ENCODE measurements around the gene KRTAP9-8. TPM values are rescaled to one million over a fixed set of nuclear protein-coding genes. Genes with fewer than 3 reads are reported as not detected.
A peak's percentile ranks its signal among the peaks of the same experiment; 100 is the strongest.
"Not testable (repeated sequence)": the region's sequence is repeated elsewhere in the genome, so short reads cannot be mapped to it uniquely, and the experiment has no call there.

The KRTAP9-8 gene, protein sequence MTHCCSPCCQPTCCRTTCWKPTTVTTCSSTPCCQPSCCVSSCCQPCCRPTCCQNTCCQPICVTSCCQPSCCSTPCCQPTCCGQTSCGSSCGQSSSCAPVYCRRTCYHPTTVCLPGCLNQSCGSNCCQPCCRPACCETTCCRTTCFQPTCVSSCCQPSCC
- total RNA-seq (not detected), polyA plus RNA-seq (not detected), total RNA-seq (not detected)

- H3K27me3 Mint-ChIP-seq: peaks cover 0 to 24% (median 16%) of the 10 kb centered on the region in 5 donors
- H3K27ac Mint-ChIP-seq; H3K4me1 Mint-ChIP-seq; CTCF ChIA-PET; H3K4me1 ChIP-seq (ENCODE audit: control insufficient read depth in 2 of 2, insufficient read depth in 2 of 2, low read length in 2 of 2); POLR2A ChIA-PET; intact Hi-C loops (cut with micrococcal nuclease); H3K27me3 ChIP-seq (ENCODE audit: control insufficient read depth in 2 of 2, insufficient read depth in 2 of 2, low read length in 2 of 2); H3K4me3 Mint-ChIP-seq; H3K4me3 ChIP-seq (ENCODE audit: low read length); H3K9me3 ChIP-seq (ENCODE audit: control insufficient read depth in 2 of 3, low read length in 3 of 3); DNase-seq; H3K27ac ChIP-seq (ENCODE audit: low read depth, low read length); H3K36me3 ChIP-seq (ENCODE audit: control insufficient read depth in 2 of 3, insufficient read depth in 3 of 3, low read length in 3 of 3); ATAC-seq: not testable (repeated sequence)
- H3K9me3 Mint-ChIP-seq: peaks cover 0 to 14% (median 3%) of the 10 kb centered on the region in 11 donors
- peaks cover 0 to 11% (median 4%) of the 10 kb centered on the region in 5 donors for H3K36me3 Mint-ChIP-seq
Measured at GRCh38 chr17:41237949-41238437, at the start of gene KRTAP9-8. Gene KRTAP9-8 (plus strand): TSS chr17:41237999. CDS start chr17:41238052, 53 bp downstream.

GRCh38 chr17:41189837-41190318, 47.9 kb upstream of the KRTAP9-8 start, which contains the start of gene KRTAP9-1:
Gene KRTAP9-1 (plus strand): TSS chr17:41189887. CDS start chr17:41189887, 0 bp downstream.
- H3K9me3 ChIP-seq (ENCODE audit: control insufficient read depth in 2 of 3, low read length in 3 of 3); H3K27me3 ChIP-seq (ENCODE audit: control insufficient read depth in 2 of 2, insufficient read depth in 2 of 2, low read length in 2 of 2); H3K4me1 ChIP-seq (ENCODE audit: control insufficient read depth in 2 of 2, insufficient read depth in 2 of 2, low read length in 2 of 2); H3K4me1 Mint-ChIP-seq; ATAC-seq; H3K36me3 ChIP-seq (ENCODE audit: control insufficient read depth in 2 of 3, insufficient read depth in 3 of 3, low read length in 3 of 3); H3K9me3 Mint-ChIP-seq; H3K4me3 ChIP-seq (ENCODE audit: low read length); intact Hi-C loops (cut with micrococcal nuclease); H3K4me3 Mint-ChIP-seq; POLR2A ChIA-PET; H3K27ac ChIP-seq (ENCODE audit: low read depth, low read length); DNase-seq; H3K36me3 Mint-ChIP-seq: not testable (repeated sequence)
- CTCF ChIA-PET: interaction anchor here (0.7 kb wide), 1 partner anchor 94 kb away, joined by 6 read pairs; no protein-coding TSS in a partner anchor
- Mint-ChIP-seq H3K27me3 (peaks cover 0 to 17% (median 4%) of the 10 kb centered on the region in 5 donors), H3K27ac (peak within 1 kb of the TSS in 1 of 9 donors; percentile 37)

GRCh38 chr17:41190328-41190727, 47.5 kb upstream of the KRTAP9-8 start:
- DNase-seq (no peak), ATAC-seq (no peak)
- Histone ChIP-seq H3K9me3 (ENCODE audit: control insufficient read depth in 2 of 3, low read length in 3 of 3) (no peaks in the 10 kb centered on the region), H3K36me3 (ENCODE audit: control insufficient read depth in 2 of 3, insufficient read depth in 3 of 3, low read length in 3 of 3) (no peaks in the 10 kb centered on the region), H3K4me1 (ENCODE audit: control insufficient read depth in 2 of 2, insufficient read depth in 2 of 2, low read length in 2 of 2) (no peaks in the 10 kb centered on the region), H3K27me3 (ENCODE audit: control insufficient read depth in 2 of 2, insufficient read depth in 2 of 2, low read length in 2 of 2) (no peaks in the 10 kb centered on the region), H3K27ac (ENCODE audit: low read depth, low read length) (no peak overlapping the region), H3K4me3 (ENCODE audit: low read length) (no peak overlapping the region)
- H3K27ac Mint-ChIP-seq: peak overlapping the region in 1 of 9 donors; percentile 37
- intact Hi-C loops (cut with micrococcal nuclease): no loop called here
- H3K36me3 Mint-ChIP-seq: peaks cover 0 to 3% (median 0%) of the 10 kb centered on the region in 5 donors
- peaks cover 0 to 3% (median 0%) of the 10 kb centered on the region in 11 donors for H3K9me3 Mint-ChIP-seq
- peaks cover 0 to 17% (median 4%) of the 10 kb centered on the region in 5 donors for H3K27me3 Mint-ChIP-seq
- no peak overlapping the region for H3K4me3 Mint-ChIP-seq
- POLR2A ChIA-PET: no interaction called here
- H3K4me1 Mint-ChIP-seq: no peaks in the 10 kb centered on the region
- CTCF ChIA-PET: interaction anchor here (0.7 kb wide), 1 partner anchor 95 kb away, joined by 6 read pairs; no protein-coding TSS in a partner anchor

DNA sequence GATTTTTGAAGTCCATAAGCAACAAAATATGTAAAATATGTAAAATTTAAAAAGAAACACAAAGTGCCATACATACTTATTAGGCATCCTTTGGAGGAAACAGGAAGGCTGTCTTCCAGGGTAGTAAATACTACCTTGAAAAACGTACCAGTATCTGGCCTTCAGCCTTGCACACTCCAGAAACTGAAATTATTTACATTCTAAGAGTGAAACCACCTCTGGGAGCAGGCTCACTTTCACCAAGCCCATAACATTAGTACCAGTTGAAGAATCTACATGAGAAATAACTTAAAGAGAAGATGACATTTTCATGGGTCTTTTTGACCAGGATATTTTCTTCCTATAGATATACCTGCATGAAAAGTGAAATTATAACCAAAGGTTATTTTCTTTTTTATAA, 41.7 kb upstream of the KRTAP9-8 start:
- ChIA-PET CTCF (interaction anchor here (0.7 kb wide), 1 partner anchor 29 kb away, joined by 3 read pairs; no protein-coding TSS in a partner anchor), POLR2A (no interaction called here)
- ATAC-seq (no peak), DNase-seq (no peak)
- peaks cover 0 to 4% (median 1%) of the 10 kb centered on the region in 5 donors for H3K27me3 Mint-ChIP-seq
- peaks cover 0 to 10% (median 3%) of the 10 kb centered on the region in 11 donors for H3K9me3 Mint-ChIP-seq
- Histone ChIP-seq H3K4me1 (ENCODE audit: control insufficient read depth in 2 of 2, insufficient read depth in 2 of 2, low read length in 2 of 2) (no peaks in the 10 kb centered on the region), H3K9me3 (ENCODE audit: control insufficient read depth in 2 of 3, low read length in 3 of 3) (no peaks in the 10 kb centered on the region), H3K36me3 (ENCODE audit: control insufficient read depth in 2 of 3, insufficient read depth in 3 of 3, low read length in 3 of 3) (no peaks in the 10 kb centered on the region), H3K4me3 (ENCODE audit: low read length) (no peak overlapping the region), H3K27me3 (ENCODE audit: control insufficient read depth in 2 of 2, insufficient read depth in 2 of 2, low read length in 2 of 2) (no peaks in the 10 kb centered on the region), H3K27ac (ENCODE audit: low read depth, low read length) (no peak overlapping the region)
- no peaks in the 10 kb centered on the region for H3K4me1 Mint-ChIP-seq
- H3K27ac Mint-ChIP-seq: no peak overlapping the region
- no peak overlapping the region for H3K4me3 Mint-ChIP-seq
- H3K36me3 Mint-ChIP-seq: peaks cover 0 to 4% (median 0%) of the 10 kb centered on the region in 5 donors
- intact Hi-C loops (cut with micrococcal nuclease): no loop called here

DNA sequence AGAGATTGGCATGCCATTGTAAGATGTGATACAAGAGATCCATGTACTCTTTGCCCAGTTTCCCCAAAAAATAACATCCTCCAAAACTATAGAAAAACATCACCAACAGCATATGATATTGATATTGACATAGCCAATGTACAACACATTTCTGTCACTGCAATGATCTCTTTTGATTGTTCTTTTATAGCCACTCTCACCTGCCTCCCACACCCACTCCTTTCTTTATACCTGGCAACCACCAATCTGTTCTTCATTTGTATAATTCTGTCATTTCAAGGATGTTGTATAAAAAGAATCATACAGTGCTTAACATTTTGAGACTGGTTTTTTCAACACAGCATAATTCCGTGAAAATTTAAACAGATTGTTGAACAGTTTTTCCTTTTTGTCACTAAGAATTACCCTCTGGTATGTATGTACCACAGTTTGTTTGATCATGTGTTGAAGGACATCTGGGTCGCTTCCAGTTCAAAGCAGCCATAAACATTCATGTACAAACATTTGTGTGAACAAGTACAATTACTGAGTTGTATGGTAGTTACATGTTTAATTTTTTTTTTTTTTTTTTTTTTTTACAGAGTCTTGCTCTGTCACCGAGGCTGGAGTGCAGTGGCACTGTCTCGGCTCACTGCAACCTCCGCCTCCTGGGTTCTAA, 38.2 kb upstream of the KRTAP9-8 start:
- Histone ChIP-seq H3K4me1 (ENCODE audit: control insufficient read depth in 2 of 2, insufficient read depth in 2 of 2, low read length in 2 of 2) (no peaks in the 10 kb centered on the region), H3K9me3 (ENCODE audit: control insufficient read depth in 2 of 3, low read length in 3 of 3) (no peaks in the 10 kb centered on the region), H3K36me3 (ENCODE audit: control insufficient read depth in 2 of 3, insufficient read depth in 3 of 3, low read length in 3 of 3) (no peaks in the 10 kb centered on the region), H3K27ac (ENCODE audit: low read depth, low read length) (no peak overlapping the region), H3K27me3 (ENCODE audit: control insufficient read depth in 2 of 2, insufficient read depth in 2 of 2, low read length in 2 of 2) (no peaks in the 10 kb centered on the region), H3K4me3 (ENCODE audit: low read length) (no peak overlapping the region)
- intact Hi-C loops (cut with micrococcal nuclease): no loop called here
- Mint-ChIP-seq H3K27me3 (peaks cover 0 to 4% (median 0%) of the 10 kb centered on the region in 5 donors), H3K36me3 (peaks cover 0 to 4% (median 0%) of the 10 kb centered on the region in 5 donors), H3K27ac (peak overlapping the region in 2 of 9 donors; percentile 10 to 52), H3K9me3 (peaks cover 0 to 8% (median 3%) of the 10 kb centered on the region in 11 donors), H3K4me3 (no peak overlapping the region), H3K4me1 (no peaks in the 10 kb centered on the region)
- CTCF ChIA-PET: no interaction called here
- POLR2A ChIA-PET: no interaction called here
- DNase-seq: no peak
- no peak for ATAC-seq

GRCh38 chr17:41211845-41212466, 25.8 kb upstream of the KRTAP9-8 start:
- Mint-ChIP-seq H3K36me3 (no peaks in the 10 kb centered on the region), H3K9me3 (peaks cover 0 to 6% (median 0%) of the 10 kb centered on the region in 11 donors), H3K4me3 (no peak overlapping the region), H3K27me3 (peaks cover 0 to 30% (median 12%) of the 10 kb centered on the region in 5 donors), H3K4me1 (peaks cover 0 to 13% (median 6%) of the 10 kb centered on the region in 7 donors), H3K27ac (no peak overlapping the region)
- Histone ChIP-seq H3K27me3 (ENCODE audit: control insufficient read depth in 2 of 2, insufficient read depth in 2 of 2, low read length in 2 of 2) (peaks cover 0 to 5% of the 10 kb centered on the region in 2 donors), H3K9me3 (ENCODE audit: control insufficient read depth in 2 of 3, low read length in 3 of 3) (no peaks in the 10 kb centered on the region), H3K27ac (ENCODE audit: low read depth, low read length) (no peak overlapping the region), H3K4me3 (ENCODE audit: low read length) (no peak overlapping the region), H3K36me3 (ENCODE audit: control insufficient read depth in 2 of 3, insufficient read depth in 3 of 3, low read length in 3 of 3) (no peaks in the 10 kb centered on the region), H3K4me1 (ENCODE audit: control insufficient read depth in 2 of 2, insufficient read depth in 2 of 2, low read length in 2 of 2) (no peaks in the 10 kb centered on the region)
- ChIA-PET POLR2A (interaction anchor here (0.8 kb wide), 1 partner anchor 95 kb away, joined by 3 read pairs; no protein-coding TSS in a partner anchor), CTCF (interaction anchor here (1.0 kb wide), 1 partner anchor 103 kb away, joined by 3 read pairs; no protein-coding TSS in a partner anchor)
- no peak for ATAC-seq
- intact Hi-C loops (cut with micrococcal nuclease): loop anchor here in 1 of 2 donors (5.0 kb wide), 1 partner anchor 110 kb away; no protein-coding TSS in a partner anchor
- DNase-seq: peak in 1 of 9 donors; percentile 1

Data from naive thymus-derived CD4-positive, alpha-beta T cell (primary cell).